GM10847 (cell line): ENCODE measurements around the gene MX2.
A peak's percentile ranks its signal among the peaks of the same experiment; 100 is the strongest.

Source experiments
- POLR2A ChIP-seq: IDR thresholded peaks from 2 replicates; pipeline ENCODE4 v1.6.1; 2011; ENCODE audit not compliant: insufficient read length; ENCODE audit errors: extremely low read depth

Gene MX2

GRCh38 chr21:41359286-41359685, 2.5 kb upstream of the MX2 start:
- TF ChIP-seq POLR2A = no peak

- no peak for TF ChIP-seq POLR2A
Observed at GRCh38 chr21:41360072-41360821, 1.6 kb upstream of the MX2 start.

- no peak for TF ChIP-seq POLR2A
Observed at GRCh38 chr21:41361053-41361785, 608 bp upstream of the MX2 start.

GRCh38 chr21:41362605-41363369, 960 bp downstream of the MX2 start:
- TF ChIP-seq POLR2A = peak; percentile 39

- no peak for TF ChIP-seq POLR2A
Observed at GRCh38 chr21:41363370-41364270, 1.8 kb downstream of the MX2 start.

GRCh38 chr21:41364308-41364707, 2.5 kb downstream of the MX2 start:
- no peak for TF ChIP-seq POLR2A

- no peak for TF ChIP-seq POLR2A
Observed at GRCh38 chr21:41365377-41366107, 3.7 kb downstream of the MX2 start.

- no peak for TF ChIP-seq POLR2A
Observed at GRCh38 chr21:41366522-41367151, 4.8 kb downstream of the MX2 start.

GRCh38 chr21:41367301-41367944, 5.6 kb downstream of the MX2 start:
- no peak for TF ChIP-seq POLR2A

GRCh38 chr21:41367945-41368734, 6.3 kb downstream of the MX2 start:
- no peak for TF ChIP-seq POLR2A

GRCh38 chr21:41368735-41369104, 6.9 kb downstream of the MX2 start:
- peak; percentile 9 for TF ChIP-seq POLR2A

- no peak for TF ChIP-seq POLR2A
Observed at GRCh38 chr21:41369105-41369919, 7.5 kb downstream of the MX2 start.
